Cardiac muscle cell (in vitro differentiated cells and primary cell): Measurements from ENCODE around the gene SHROOM4. TPM values are rescaled to one million over a fixed set of nuclear protein-coding genes. Genes with fewer than 3 reads are reported as not detected.

ENCODE experiments used
- DNase-seq, 2 donors: peaks; one replicate each; pipeline versions ENCODE4 v3.0.0 to v3.0.0-alpha.2; 2010 to 2017; ENCODE audit warnings: low read depth in 1 of 2, low spot score in 1 of 2
- H3K27ac ChIP-seq: fragments of 200-600 bp; sonication (generic); 2 replicates; pipeline ENCODE4 v1.5.1; 2016
- H3K27me3 ChIP-seq: fragments of 200-600 bp; sonication (generic); 2 replicates; pipeline ENCODE4 v1.6.0; 2016; ENCODE audit warnings: control low read depth
- H3K36me3 ChIP-seq: fragments of 200-600 bp; sonication (generic); 2 replicates; pipeline ENCODE4 v1.5.1; 2016; ENCODE audit warnings: control low read depth
- H3K4me1 ChIP-seq: fragments of 200-600 bp; sonication (generic); 2 replicates; pipeline ENCODE4 v1.8.1; 2017; ENCODE audit warnings: low read depth, mild to moderate bottlenecking, mixed run types
- H3K4me3 ChIP-seq: fragments of 200-600 bp; sonication (generic); 2 replicates; pipeline ENCODE4 v1.5.1; 2016; ENCODE audit warnings: mild to moderate bottlenecking
- H3K9me3 ChIP-seq: fragments of 200-600 bp; sonication (generic); 2 replicates; pipeline ENCODE4 v1.5.1; 2017; ENCODE audit warnings: low read depth, mild to moderate bottlenecking, control low read depth
- polyA plus RNA-seq: library from polyadenylated mRNA; unstranded; fragments of >200 nt; fragmentation: Nextera tagmentation; extraction: Ambion mirVana; gene quantifications from 2 replicates; pipeline ENCODE4 v1.2.1, GENCODE V29; 2016
- total RNA-seq: library from RNA; depleted of rRNA; stranded (reverse); fragments of >200 nt; gene quantifications from 2 replicates; pipeline ENCODE4 v1.2.3, GENCODE V29; 2016
- TF ChIP-seq, protein P1 (sequence below): IDR thresholded peaks from 2 replicates; pipeline ENCODE4 v1.5.1; 2012; ENCODE audit warnings: low read depth, mild to moderate bottlenecking, low read length

The SHROOM4 gene
- total and polyA plus RNA-seq, 2 experiments from 2014 or later, result 1.3 to 1.8 TPM

GRCh38 chrX:50627696-50628095, 186.3 kb downstream of the SHROOM4 start:
- Histone ChIP-seq H3K36me3 (no peaks in the 10 kb centered on the region), H3K27me3 (no peaks in the 10 kb centered on the region), H3K9me3 (no peaks in the 10 kb centered on the region), H3K4me3 (no peak overlapping the region), H3K4me1 (no peaks in the 10 kb centered on the region), H3K27ac (no peak overlapping the region)
- DNase-seq, result peak in 1 of 2 donors; percentile 0
- TF ChIP-seq, protein P1, sequence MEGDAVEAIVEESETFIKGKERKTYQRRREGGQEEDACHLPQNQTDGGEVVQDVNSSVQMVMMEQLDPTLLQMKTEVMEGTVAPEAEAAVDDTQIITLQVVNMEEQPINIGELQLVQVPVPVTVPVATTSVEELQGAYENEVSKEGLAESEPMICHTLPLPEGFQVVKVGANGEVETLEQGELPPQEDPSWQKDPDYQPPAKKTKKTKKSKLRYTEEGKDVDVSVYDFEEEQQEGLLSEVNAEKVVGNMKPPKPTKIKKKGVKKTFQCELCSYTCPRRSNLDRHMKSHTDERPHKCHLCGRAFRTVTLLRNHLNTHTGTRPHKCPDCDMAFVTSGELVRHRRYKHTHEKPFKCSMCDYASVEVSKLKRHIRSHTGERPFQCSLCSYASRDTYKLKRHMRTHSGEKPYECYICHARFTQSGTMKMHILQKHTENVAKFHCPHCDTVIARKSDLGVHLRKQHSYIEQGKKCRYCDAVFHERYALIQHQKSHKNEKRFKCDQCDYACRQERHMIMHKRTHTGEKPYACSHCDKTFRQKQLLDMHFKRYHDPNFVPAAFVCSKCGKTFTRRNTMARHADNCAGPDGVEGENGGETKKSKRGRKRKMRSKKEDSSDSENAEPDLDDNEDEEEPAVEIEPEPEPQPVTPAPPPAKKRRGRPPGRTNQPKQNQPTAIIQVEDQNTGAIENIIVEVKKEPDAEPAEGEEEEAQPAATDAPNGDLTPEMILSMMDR, result no peak

- Histone ChIP-seq H3K36me3 (no peaks in the 10 kb centered on the region), H3K27ac (no peak overlapping the region), H3K4me1 (no peaks in the 10 kb centered on the region), H3K4me3 (no peak overlapping the region), H3K9me3 (no peaks in the 10 kb centered on the region), H3K27me3 (no peaks in the 10 kb centered on the region)
- no peak for DNase-seq
- TF ChIP-seq, protein P1, result no peak
These were observed 187.6 kb downstream of the SHROOM4 start for GRCh38 chrX:50626432-50626831.

GRCh38 chrX:50622751-50623150, 191.2 kb downstream of the SHROOM4 start:
- DNase-seq, result no peak
- no peaks in the 10 kb centered on the region for H3K27me3 ChIP-seq
- H3K4me1 ChIP-seq, result no peaks in the 10 kb centered on the region
- H3K4me3 ChIP-seq, result no peak overlapping the region
- TF ChIP-seq, protein P1, result no peak
- no peaks in the 10 kb centered on the region for H3K9me3 ChIP-seq
- no peaks in the 10 kb centered on the region for H3K36me3 ChIP-seq
- H3K27ac ChIP-seq, result no peak overlapping the region

- Histone ChIP-seq H3K36me3 (no peaks in the 10 kb centered on the region), H3K9me3 (no peaks in the 10 kb centered on the region), H3K4me1 (no peaks in the 10 kb centered on the region), H3K27ac (no peak overlapping the region), H3K4me3 (no peak overlapping the region), H3K27me3 (no peaks in the 10 kb centered on the region)
- no peak for DNase-seq
- TF ChIP-seq, protein P1, result no peak
These were observed 195.0 kb downstream of the SHROOM4 start for GRCh38 chrX:50618788-50619558.

GRCh38 chrX:50617183-50617582, 196.8 kb downstream of the SHROOM4 start:
- DNase-seq, result no peak
- no peaks in the 10 kb centered on the region for H3K36me3 ChIP-seq
- H3K9me3 ChIP-seq, result no peaks in the 10 kb centered on the region
- TF ChIP-seq, protein P1, result no peak
- no peak overlapping the region for H3K27ac ChIP-seq
- no peaks in the 10 kb centered on the region for H3K4me1 ChIP-seq
- no peak overlapping the region for H3K4me3 ChIP-seq
- H3K27me3 ChIP-seq, result no peaks in the 10 kb centered on the region
